ENCODE measurements around the gene PHLDB1. TPM values are rescaled to one million over a fixed set of nuclear protein-coding genes. Genes with fewer than 3 reads are reported as not detected.

The PHLDB1 gene
- total RNA-seq, 1 experiment from 2014 or later: 48.7 TPM

DNA sequence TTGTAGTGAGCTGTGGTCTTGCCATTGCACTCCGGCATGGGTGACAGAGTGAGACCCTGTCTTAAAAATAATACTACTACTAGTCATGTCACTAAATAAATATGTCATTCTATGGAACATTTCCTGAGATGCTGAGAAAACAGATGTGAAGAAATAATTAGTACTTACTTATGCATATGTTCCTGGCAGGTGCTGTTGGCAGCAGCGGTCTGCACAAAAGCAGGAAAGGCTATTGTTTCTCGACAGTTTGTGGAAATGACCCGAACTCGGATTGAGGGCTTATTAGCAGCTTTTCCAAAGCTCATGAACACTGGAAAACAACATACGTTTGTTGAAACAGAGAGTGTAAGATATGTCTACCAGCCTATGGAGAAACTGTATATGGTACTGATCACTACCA, 26.4 kb upstream of the PHLDB1 start:
- Histone ChIP-seq H3K4me1 (ENCODE audit: insufficient read depth, low read length, poor library complexity, severe bottlenecking) (peaks cover under 1% of the 10 kb centered on the region), H3K4me3 (ENCODE audit: low read depth, low read length, poor library complexity, severe bottlenecking) (no peak overlapping the region), H3K36me3 (ENCODE audit: insufficient read depth, low read length, poor library complexity, severe bottlenecking) (peaks cover 52% of the 10 kb centered on the region), H3K27me3 (replicated peaks; ENCODE audit: insufficient read depth, low read depth, low read length, poor library complexity) (no peaks in the 10 kb centered on the region), H3K27ac (ENCODE audit: low read depth, low read length, poor library complexity, severe bottlenecking) (no peak overlapping the region), H3K9me3 (ENCODE audit: low read depth, low read length, poor library complexity, severe bottlenecking) (no peaks in the 10 kb centered on the region)
- no peak for DNase-seq (ENCODE audit: low spot score)
- CTCF ChIA-PET: no interaction called here
- TF ChIP-seq EZH2 (IDR thresholded peaks at IDR 0.05; ENCODE audit: borderline replicate concordance, low read depth, low read length, poor library complexity, severe bottlenecking): no peak
- TF ChIP-seq, protein P1, sequence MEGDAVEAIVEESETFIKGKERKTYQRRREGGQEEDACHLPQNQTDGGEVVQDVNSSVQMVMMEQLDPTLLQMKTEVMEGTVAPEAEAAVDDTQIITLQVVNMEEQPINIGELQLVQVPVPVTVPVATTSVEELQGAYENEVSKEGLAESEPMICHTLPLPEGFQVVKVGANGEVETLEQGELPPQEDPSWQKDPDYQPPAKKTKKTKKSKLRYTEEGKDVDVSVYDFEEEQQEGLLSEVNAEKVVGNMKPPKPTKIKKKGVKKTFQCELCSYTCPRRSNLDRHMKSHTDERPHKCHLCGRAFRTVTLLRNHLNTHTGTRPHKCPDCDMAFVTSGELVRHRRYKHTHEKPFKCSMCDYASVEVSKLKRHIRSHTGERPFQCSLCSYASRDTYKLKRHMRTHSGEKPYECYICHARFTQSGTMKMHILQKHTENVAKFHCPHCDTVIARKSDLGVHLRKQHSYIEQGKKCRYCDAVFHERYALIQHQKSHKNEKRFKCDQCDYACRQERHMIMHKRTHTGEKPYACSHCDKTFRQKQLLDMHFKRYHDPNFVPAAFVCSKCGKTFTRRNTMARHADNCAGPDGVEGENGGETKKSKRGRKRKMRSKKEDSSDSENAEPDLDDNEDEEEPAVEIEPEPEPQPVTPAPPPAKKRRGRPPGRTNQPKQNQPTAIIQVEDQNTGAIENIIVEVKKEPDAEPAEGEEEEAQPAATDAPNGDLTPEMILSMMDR (conservative IDR thresholded peaks at IDR 0.05; ENCODE audit: low read depth, low read length): no peak
- no TSS peak for BruUV-seq (replicated peaks)
- intact Hi-C loops (cut with micrococcal nuclease; ENCODE audit: unreplicated experiment): no loop called here
- POLR2A ChIA-PET (ENCODE audit: low non-redundant PET): no interaction called here

- intact Hi-C loops (cut with micrococcal nuclease; ENCODE audit: unreplicated experiment): no loop called here
- Histone ChIP-seq H3K36me3 (ENCODE audit: insufficient read depth, low read length, poor library complexity, severe bottlenecking) (peaks cover 96% of the 10 kb centered on the region), H3K27me3 (replicated peaks; ENCODE audit: insufficient read depth, low read depth, low read length, poor library complexity) (no peaks in the 10 kb centered on the region), H3K27ac (ENCODE audit: low read depth, low read length, poor library complexity, severe bottlenecking) (no peak overlapping the region), H3K4me1 (ENCODE audit: insufficient read depth, low read length, poor library complexity, severe bottlenecking) (no peaks in the 10 kb centered on the region), H3K4me3 (ENCODE audit: low read depth, low read length, poor library complexity, severe bottlenecking) (no peak overlapping the region), H3K9me3 (ENCODE audit: low read depth, low read length, poor library complexity, severe bottlenecking) (no peaks in the 10 kb centered on the region)
- CTCF ChIA-PET: no interaction called here
- no TSS peak for BruUV-seq (replicated peaks)
- no peak for DNase-seq (ENCODE audit: low spot score)
- no peak for TF ChIP-seq EZH2 (IDR thresholded peaks at IDR 0.05; ENCODE audit: borderline replicate concordance, low read depth, low read length, poor library complexity, severe bottlenecking)
- TF ChIP-seq, protein P1 (conservative IDR thresholded peaks at IDR 0.05; ENCODE audit: low read depth, low read length): no peak
- POLR2A ChIA-PET (ENCODE audit: low non-redundant PET): no interaction called here
Measured at GRCh38 chr11:118587952-118588351, 19.5 kb upstream of the PHLDB1 start.

GRCh38 chr11:118592616-118593367, 14.6 kb upstream of the PHLDB1 start:
- BruUV-seq (replicated peaks): no TSS peak
- ChIA-PET POLR2A (ENCODE audit: low non-redundant PET) (no interaction called here), CTCF (no interaction called here)
- intact Hi-C loops (cut with micrococcal nuclease; ENCODE audit: unreplicated experiment): no loop called here
- DNase-seq (ENCODE audit: low spot score): no peak
- Histone ChIP-seq H3K27ac (ENCODE audit: low read depth, low read length, poor library complexity, severe bottlenecking) (no peak overlapping the region), H3K36me3 (ENCODE audit: insufficient read depth, low read length, poor library complexity, severe bottlenecking) (peaks cover 91% of the 10 kb centered on the region), H3K4me3 (ENCODE audit: low read depth, low read length, poor library complexity, severe bottlenecking) (no peak overlapping the region), H3K4me1 (ENCODE audit: insufficient read depth, low read length, poor library complexity, severe bottlenecking) (no peaks in the 10 kb centered on the region), H3K27me3 (replicated peaks; ENCODE audit: insufficient read depth, low read depth, low read length, poor library complexity) (no peaks in the 10 kb centered on the region), H3K9me3 (ENCODE audit: low read depth, low read length, poor library complexity, severe bottlenecking) (no peaks in the 10 kb centered on the region)
- TF ChIP-seq EZH2 (IDR thresholded peaks at IDR 0.05; ENCODE audit: borderline replicate concordance, low read depth, low read length, poor library complexity, severe bottlenecking): no peak
- TF ChIP-seq, protein P1 (conservative IDR thresholded peaks at IDR 0.05; ENCODE audit: low read depth, low read length): no peak

All from A673 (cell line).